Ureter (tissue), 1 donor: ENCODE results near the gene UST. TPM values are rescaled to one million over a fixed set of nuclear protein-coding genes. Genes with fewer than 3 reads are reported as not detected.
"Not testable (repeated sequence)": the region's sequence is repeated elsewhere in the genome, so short reads cannot be mapped to it uniquely, and the experiment has no call there.

Experiments
- DNase-seq: peaks from one replicate; pipeline ENCODE4 v3.0.0-alpha.2; 2020; ENCODE audit warnings: low spot score
- total RNA-seq: library from RNA; stranded (reverse); gene quantifications from one replicate; pipeline ENCODE4 v1.2.4, GENCODE V29; 2023
- donor health status: DM: yes; HTN: yes; CAD: no.

UST gene
- total RNA-seq, 1 donor from 2014 or later, result 30.9 TPM

GRCh38 chr6:148898376-148899014 is 151.7 kb downstream of the UST start:
- no peak for DNase-seq

GRCh38 chr6:148904896-148905870 is 158.4 kb downstream of the UST start:
- DNase-seq, result no peak

GRCh38 chr6:148905901-148906300 is 159.1 kb downstream of the UST start:
- no peak for DNase-seq

- DNase-seq, result no peak
Measured at GRCh38 chr6:148906386-148906785, 159.6 kb downstream of the UST start.

GRCh38 chr6:148907573-148907972 is 160.7 kb downstream of the UST start:
- no peak for DNase-seq

- DNase-seq, result no peak
Measured at GRCh38 chr6:148912252-148912651, 165.4 kb downstream of the UST start.

GRCh38 chr6:148915810-148916209 is 169.0 kb downstream of the UST start:
- no peak for DNase-seq

GRCh38 chr6:148916485-148916884 is 169.7 kb downstream of the UST start:
- DNase-seq, result not testable (repeated sequence)

GRCh38 chr6:148924226-148925012 is 177.6 kb downstream of the UST start:
- no peak for DNase-seq

GRCh38 chr6:148925701-148926100 is 178.9 kb downstream of the UST start:
- DNase-seq, result no peak

GRCh38 chr6:148926478-148926877 is 179.6 kb downstream of the UST start:
- no peak for DNase-seq

GRCh38 chr6:148927586-148927985 is 180.8 kb downstream of the UST start:
- DNase-seq, result no peak

- DNase-seq, result no peak
Measured at GRCh38 chr6:148928811-148929210, 182.0 kb downstream of the UST start.

GRCh38 chr6:148932208-148932607 is 185.4 kb downstream of the UST start:
- no peak for DNase-seq

GRCh38 chr6:148932731-148933130 is 185.9 kb downstream of the UST start:
- DNase-seq, result no peak

GRCh38 chr6:148934539-148934938 is 187.7 kb downstream of the UST start:
- DNase-seq, result no peak

GRCh38 chr6:148934961-148935360 is 188.1 kb downstream of the UST start:
- no peak for DNase-seq

- no peak for DNase-seq
Measured at GRCh38 chr6:148935705-148936435, 189.0 kb downstream of the UST start.

- no peak for DNase-seq
Measured at GRCh38 chr6:148943451-148943850, 196.6 kb downstream of the UST start.

GRCh38 chr6:148944608-148945007 is 197.8 kb downstream of the UST start:
- no peak for DNase-seq

GRCh38 chr6:148945301-148946021 is 198.6 kb downstream of the UST start:
- DNase-seq, result no peak
